GM21360 (cell line): ENCODE measurements around the gene RPGRIP1L.

ENCODE experiments used
- ATAC-seq: cut with Tn5 transposase; IDR thresholded peaks from one replicate; pipeline ENCODE4 v1.9.1; 2021; ENCODE audit warnings: mild to moderate bottlenecking, moderate library complexity; ENCODE audit not compliant: unreplicated experiment

RPGRIP1L gene

DNA sequence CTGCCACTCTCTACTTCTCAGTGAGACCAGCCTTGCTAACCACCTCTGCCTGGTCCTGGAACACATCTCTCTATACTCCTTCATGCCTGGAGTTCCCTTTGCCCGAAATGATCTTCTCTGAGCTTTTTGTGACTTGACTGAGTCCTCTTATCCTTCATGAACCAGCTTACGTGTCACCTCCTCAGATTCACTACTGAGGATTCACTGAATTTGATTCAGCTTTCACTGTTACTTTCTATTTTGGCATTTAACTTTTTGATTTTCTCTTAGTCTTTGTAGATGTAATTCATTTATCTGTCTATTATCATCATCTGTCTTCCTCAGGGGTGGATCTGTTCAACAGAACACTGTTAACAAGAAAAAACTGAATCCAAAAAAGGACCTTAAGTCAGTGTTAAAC, 95.6 kb downstream of the RPGRIP1L start:
- ATAC-seq = no peak

DNA sequence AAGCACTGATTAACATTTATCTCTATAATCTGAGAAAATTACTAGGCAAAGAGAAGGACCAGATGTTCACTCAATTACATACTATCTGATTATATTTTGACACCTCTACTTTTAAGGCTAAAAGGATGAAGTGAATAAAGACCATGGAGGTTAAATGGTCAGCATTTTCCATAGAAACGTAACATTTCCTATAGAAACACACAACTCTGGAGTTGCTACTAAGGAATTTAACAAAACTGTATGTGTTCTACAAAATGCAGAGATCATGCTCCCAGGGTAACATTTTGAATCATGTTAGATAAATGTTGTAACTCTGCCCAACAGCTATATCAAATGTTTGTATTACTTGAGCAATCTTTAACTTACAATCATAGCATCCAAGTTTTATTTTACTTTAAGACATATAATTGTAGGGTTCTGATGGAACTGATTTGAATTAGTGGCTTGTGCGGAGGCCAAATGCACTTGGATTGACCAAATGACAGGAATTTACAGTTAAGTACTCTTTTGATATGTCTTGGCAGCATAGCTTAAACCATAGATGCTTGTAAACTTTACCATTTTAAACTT, 97.7 kb downstream of the RPGRIP1L start:
- no peak for ATAC-seq

- no peak for ATAC-seq
Observed at GRCh38 chr16:53605356-53605755, 98.3 kb downstream of the RPGRIP1L start.

DNA sequence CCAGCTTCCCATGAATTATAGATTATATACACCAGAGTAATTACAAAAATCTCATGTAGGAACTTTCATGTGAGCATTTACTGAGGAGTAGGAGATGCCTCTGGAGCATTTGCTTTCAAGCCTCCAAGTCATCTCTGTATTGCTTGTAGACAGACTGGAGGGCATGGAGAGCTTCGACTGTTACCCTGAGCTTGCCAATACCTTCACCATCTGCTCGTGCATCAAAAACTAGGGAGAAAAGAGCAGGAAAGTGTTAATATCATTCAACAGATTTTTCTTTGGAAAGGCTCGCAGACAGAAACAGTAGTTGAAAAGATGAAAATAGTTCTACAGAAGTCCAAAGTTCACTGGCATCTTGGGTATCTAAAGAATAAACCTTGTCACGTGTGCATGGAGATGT, 101.7 kb downstream of the RPGRIP1L start:
- no peak for ATAC-seq

DNA sequence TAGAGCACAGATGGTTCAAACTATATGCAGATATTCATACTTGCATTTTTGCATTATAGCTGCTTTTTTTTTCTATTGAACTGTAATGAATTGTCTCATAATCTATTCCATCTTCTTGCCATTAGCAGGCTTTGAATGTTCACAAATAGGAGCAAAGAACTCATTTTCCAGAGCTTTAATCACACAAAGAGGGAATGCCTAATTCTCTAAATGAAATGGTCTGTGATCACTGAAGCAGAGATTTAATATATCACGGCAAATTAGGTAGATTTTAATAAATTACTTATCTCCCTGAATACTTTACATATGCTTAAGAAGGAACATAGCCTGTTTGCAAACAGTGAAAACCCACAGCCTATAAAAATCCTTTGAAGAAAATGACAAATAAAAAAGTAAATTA, 103.0 kb downstream of the RPGRIP1L start:
- ATAC-seq = no peak

- ATAC-seq = no peak
Observed at GRCh38 chr16:53600126-53600525, 103.5 kb downstream of the RPGRIP1L start.

- no peak for ATAC-seq
Observed at GRCh38 chr16:53599548-53599947, 104.1 kb downstream of the RPGRIP1L start.

DNA sequence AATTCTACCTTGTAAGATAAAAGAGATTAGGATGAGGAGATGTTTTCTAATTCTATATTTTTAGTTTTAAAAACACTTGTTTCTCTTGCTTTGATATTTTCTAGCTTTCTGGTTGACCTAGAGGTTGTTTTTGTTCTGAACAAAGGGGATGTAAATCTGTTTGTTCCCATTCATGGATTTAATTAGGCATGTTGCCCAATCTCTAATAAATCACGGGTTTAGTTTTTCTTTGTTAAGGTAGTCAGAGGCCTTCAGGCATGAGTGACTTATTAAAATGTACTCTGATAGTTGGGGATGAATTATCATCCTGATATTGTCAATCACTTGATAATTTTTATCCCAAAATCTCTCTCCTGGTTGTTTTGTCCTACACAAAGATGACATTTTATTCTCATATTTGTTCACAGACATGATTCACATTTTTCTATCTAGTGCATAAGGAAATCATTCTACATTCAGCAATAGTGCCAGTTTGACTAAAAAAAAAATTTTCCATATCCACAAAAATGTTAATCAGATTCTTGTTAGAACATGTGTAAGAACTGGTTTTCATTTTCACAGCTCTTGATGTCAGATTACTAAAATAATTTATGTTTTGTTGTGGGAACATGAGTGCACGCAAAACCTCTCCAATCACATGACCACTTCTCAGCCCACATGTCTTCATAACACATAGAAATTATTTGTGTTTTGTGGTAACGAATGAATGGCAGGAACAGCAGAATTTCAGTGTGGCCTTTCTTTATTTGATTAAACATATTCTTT, 105.0 kb downstream of the RPGRIP1L start:
- ATAC-seq = no peak

DNA sequence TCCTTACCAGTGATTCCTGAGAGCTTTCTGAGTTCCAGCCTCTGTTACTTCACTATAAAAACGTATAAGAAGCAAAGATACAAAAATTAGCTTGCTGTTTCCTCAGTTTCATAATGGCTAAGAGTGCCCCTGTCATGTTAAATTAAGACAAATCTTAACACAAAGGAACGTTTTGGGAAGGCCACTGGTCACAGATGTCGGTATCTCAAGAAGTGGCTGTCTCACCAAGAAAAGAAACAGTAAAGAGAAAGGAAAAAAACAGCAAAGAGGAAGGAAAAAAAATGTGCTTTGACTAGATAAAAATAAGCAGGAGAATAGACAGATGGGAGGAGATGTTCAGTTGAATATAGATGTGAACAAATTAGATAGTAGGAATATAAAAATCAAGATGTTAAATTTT, 105.9 kb downstream of the RPGRIP1L start:
- no peak for ATAC-seq

- no peak for ATAC-seq
Observed at GRCh38 chr16:53588081-53588648, 115.5 kb downstream of the RPGRIP1L start.

DNA sequence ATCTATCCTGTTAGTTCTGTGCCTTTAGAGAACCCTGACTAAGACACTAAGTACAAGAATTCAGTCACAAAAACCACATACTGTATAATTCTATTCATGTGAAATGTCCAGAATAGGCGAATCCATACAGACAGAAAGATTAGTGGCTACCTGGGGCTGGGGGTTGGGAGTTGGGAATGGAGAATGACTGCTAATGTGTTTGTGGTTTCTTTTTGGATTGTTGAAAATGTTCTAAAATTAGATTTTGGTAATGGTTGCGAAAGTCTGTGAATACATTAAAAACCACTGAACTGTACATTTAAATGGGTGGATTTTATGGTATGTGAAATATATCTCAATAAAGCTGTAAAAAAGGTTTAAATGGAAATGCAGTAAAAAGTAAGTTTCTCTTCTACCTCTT, 120.3 kb downstream of the RPGRIP1L start:
- no peak for ATAC-seq

GRCh38 chr16:53581784-53582183, 121.9 kb downstream of the RPGRIP1L start:
- no peak for ATAC-seq

- ATAC-seq = no peak
Observed at GRCh38 chr16:53580038-53580802, 123.4 kb downstream of the RPGRIP1L start.

GRCh38 chr16:53576904-53577303, 126.8 kb downstream of the RPGRIP1L start:
- no peak for ATAC-seq

- ATAC-seq = no peak
Observed at GRCh38 chr16:53576210-53576609, 127.4 kb downstream of the RPGRIP1L start.

GRCh38 chr16:53571763-53572162, 131.9 kb downstream of the RPGRIP1L start:
- no peak for ATAC-seq

- ATAC-seq = no peak
Observed at GRCh38 chr16:53566552-53567245, 137.0 kb downstream of the RPGRIP1L start.

GRCh38 chr16:53565296-53565863, 138.3 kb downstream of the RPGRIP1L start:
- ATAC-seq = no peak

GRCh38 chr16:53563426-53563825, 140.2 kb downstream of the RPGRIP1L start:
- no peak for ATAC-seq

GRCh38 chr16:53561101-53561888, 142.4 kb downstream of the RPGRIP1L start:
- no peak for ATAC-seq
